Activated CD4-positive, alpha-beta T cell treated with anti-CD3 and anti-CD28 coated beads, Interleukin-2, Interleukin-6, amounts not matched to agents 100 ng/mL and 50 ng/mL, durations not matched to agents 16 hours and 8 hours (primary cell): ENCODE measurements around the gene GCNT3.

Experiments
- DNase-seq: peaks from one replicate; pipeline ENCODE4 v3.0.0-alpha.2; 2020

Gene GCNT3

GRCh38 chr15:59611276-59612260 lies at the start of gene GCNT3:
TSS of gene GCNT3 (plus strand) at chr15:59611783. CDS start at chr15:59618239, 6,456 bp downstream.
- DNase-seq = no peak

- no peak for DNase-seq
These were observed 49.0 kb upstream of the GCNT3 start for GRCh38 chr15:59562448-59563186.

GRCh38 chr15:59565299-59565698 lies 46.3 kb upstream of the GCNT3 start:
- no peak for DNase-seq

GRCh38 chr15:59567324-59567723 lies 44.3 kb upstream of the GCNT3 start:
- no peak for DNase-seq

GRCh38 chr15:59569477-59569876 lies 42.1 kb upstream of the GCNT3 start:
- DNase-seq = no peak

- DNase-seq = no peak
These were observed 41.3 kb upstream of the GCNT3 start for GRCh38 chr15:59570315-59570714.

- DNase-seq = no peak
These were observed 40.0 kb upstream of the GCNT3 start for GRCh38 chr15:59571606-59572005.

GRCh38 chr15:59583088-59583487 lies 28.5 kb upstream of the GCNT3 start:
- DNase-seq = no peak

GRCh38 chr15:59587085-59587826 lies 24.3 kb upstream of the GCNT3 start:
- no peak for DNase-seq

GRCh38 chr15:59590027-59590426 lies 21.6 kb upstream of the GCNT3 start:
- peak; percentile 78 for DNase-seq

- DNase-seq = no peak
These were observed 20.2 kb upstream of the GCNT3 start for GRCh38 chr15:59591356-59591755.

GRCh38 chr15:59594493-59594942 lies 17.1 kb upstream of the GCNT3 start:
- DNase-seq = no peak

- no peak for DNase-seq
These were observed 16.6 kb upstream of the GCNT3 start for GRCh38 chr15:59594991-59595390.

- DNase-seq = no peak
These were observed 16.1 kb upstream of the GCNT3 start for GRCh38 chr15:59595434-59595915.

- DNase-seq = no peak
These were observed 14.9 kb upstream of the GCNT3 start for GRCh38 chr15:59596640-59597039.

- DNase-seq = no peak
These were observed 13.1 kb upstream of the GCNT3 start for GRCh38 chr15:59598461-59598860.

- DNase-seq = no peak
These were observed 5.6 kb upstream of the GCNT3 start for GRCh38 chr15:59605994-59606393.

GRCh38 chr15:59609730-59610712 lies 1.6 kb upstream of the GCNT3 start:
- no peak for DNase-seq

- no peak for DNase-seq
These were observed 2.6 kb downstream of the GCNT3 start for GRCh38 chr15:59614153-59614552.

GRCh38 chr15:59615661-59616060 lies 4.1 kb downstream of the GCNT3 start:
- DNase-seq = no peak

GRCh38 chr15:59616379-59616778 lies 4.8 kb downstream of the GCNT3 start:
- no peak for DNase-seq

GRCh38 chr15:59618406-59618805 lies 6.8 kb downstream of the GCNT3 start:
- DNase-seq = no peak
